WTC11 (cell line): Measurements from ENCODE around the gene CFAP299. TPM values are rescaled to one million over a fixed set of nuclear protein-coding genes. Genes with fewer than 3 reads are reported as not detected.

Experiments used
- ATAC-seq: fragments of 200-7000 bp; cut with Tn5 transposase; 2 replicates; pipeline ENCODE4 v1.10.0; 2021; ENCODE audit warnings: mild to moderate bottlenecking, moderate library complexity
- CTCF ChIA-PET: fragments of 300-600 bp; sonication (Branson Sonifier 250); formaldehyde crosslinking; loops from one replicate; lab custom pipeline; 2021; ENCODE audit warnings: antibody characterized with exemption; lab: Charles Lee
- POLR2A ChIA-PET: fragments of 350-600 bp; sonication (Branson Sonifier 250); formaldehyde crosslinking; loops from one replicate; lab custom pipeline; 2021; ENCODE audit warnings: antibody characterized with exemption; lab: Charles Lee
- DNase-seq: peaks from one replicate; pipeline ENCODE4 v3.0.0; 2021; ENCODE audit warnings: low spot score
- H3K27ac Mint-ChIP-seq: 2 replicates; pipeline ENCODE4 v1.8.0; 2021; ENCODE audit warnings: mixed read lengths
- H3K27me3 Mint-ChIP-seq: 2 replicates; pipeline ENCODE4 v1.8.0; 2021; ENCODE audit warnings: low read depth, mild to moderate bottlenecking, moderate library complexity, mixed read lengths
- H3K36me3 Mint-ChIP-seq: 2 replicates; pipeline ENCODE4 v1.8.0; 2021; ENCODE audit warnings: mixed read lengths
- H3K4me1 Mint-ChIP-seq: 2 replicates; pipeline ENCODE4 v1.8.0; 2022; ENCODE audit warnings: mixed read lengths
- H3K4me3 Mint-ChIP-seq: 2 replicates; pipeline ENCODE4 v1.8.0; 2021; ENCODE audit warnings: mild to moderate bottlenecking, moderate library complexity, mixed read lengths
- H3K9me3 Mint-ChIP-seq: 2 replicates; pipeline ENCODE4 v1.8.0; 2021; ENCODE audit warnings: mixed read lengths
- ATF1 ChIP-seq: sonication (generic); formaldehyde crosslinking; IDR thresholded peaks from 2 replicates; pipeline ENCODE4 v1.8.1; 2023; ENCODE audit warnings: mild to moderate bottlenecking, moderate library complexity, missing genetic modification reagents
- ATF3 ChIP-seq: sonication (generic); formaldehyde crosslinking; conservative IDR thresholded peaks from 2 replicates; pipeline ENCODE4 v1.8.1; 2022; ENCODE audit warnings: mild to moderate bottlenecking, missing genetic modification reagents
- E2F1 ChIP-seq: sonication (generic); formaldehyde crosslinking; IDR thresholded peaks from 2 replicates; pipeline ENCODE4 v1.8.0; 2022; ENCODE audit warnings: mild to moderate bottlenecking, missing genetic modification reagents
- ELF4 ChIP-seq: sonication (generic); formaldehyde crosslinking; IDR thresholded peaks from 2 replicates; pipeline ENCODE4 v1.8.1; 2022; ENCODE audit warnings: low read depth, mild to moderate bottlenecking, moderate library complexity, missing genetic modification reagents
- ERG ChIP-seq: fragments of 250-450 bp; sonication (Bioruptor Pico); IDR thresholded peaks from 2 replicates; pipeline ENCODE4 v1.8.0; 2021; ENCODE audit warnings: mild to moderate bottlenecking
- ESRRA ChIP-seq: sonication (generic); formaldehyde crosslinking; IDR thresholded peaks from 2 replicates; pipeline ENCODE4 v1.8.1; 2022; ENCODE audit warnings: mild to moderate bottlenecking, missing genetic modification reagents, borderline replicate concordance
- ETV6 ChIP-seq: sonication (generic); formaldehyde crosslinking; IDR thresholded peaks from 2 replicates; pipeline ENCODE4 v1.8.1; 2022; ENCODE audit warnings: mild to moderate bottlenecking, missing genetic modification reagents
- FOXK1 ChIP-seq: sonication (generic); formaldehyde crosslinking; IDR thresholded peaks from 2 replicates; pipeline ENCODE4 v1.8.0; 2022; ENCODE audit warnings: mild to moderate bottlenecking, moderate library complexity, missing genetic modification reagents
- FOXP1 ChIP-seq: sonication (generic); formaldehyde crosslinking; IDR thresholded peaks from 2 replicates; pipeline ENCODE4 v1.8.0; 2022; ENCODE audit warnings: missing genetic modification reagents, mild to moderate bottlenecking, moderate library complexity, borderline replicate concordance
- FOXP4 ChIP-seq: sonication (generic); formaldehyde crosslinking; IDR thresholded peaks from 2 replicates; pipeline ENCODE4 v1.8.0; 2022; ENCODE audit warnings: mild to moderate bottlenecking, missing genetic modification reagents
- GABPB1 ChIP-seq: sonication (generic); formaldehyde crosslinking; IDR thresholded peaks from 2 replicates; pipeline ENCODE4 v1.8.1; 2023; ENCODE audit warnings: mild to moderate bottlenecking, missing genetic modification reagents
- GRHL2 ChIP-seq: fragments of 250-450 bp; sonication (Bioruptor Pico); IDR thresholded peaks from 2 replicates; pipeline ENCODE4 v1.8.0; 2022; ENCODE audit warnings: mild to moderate bottlenecking, moderate library complexity; ENCODE audit not compliant: insufficient replicate concordance, severe bottlenecking
- GTF2I ChIP-seq: fragments of 250-450 bp; sonication (Bioruptor Pico); conservative IDR thresholded peaks from 2 replicates; pipeline ENCODE4 v1.4.0; 2021; ENCODE audit warnings: mild to moderate bottlenecking
- JUN ChIP-seq: sonication (generic); formaldehyde crosslinking; IDR thresholded peaks from 2 replicates; pipeline ENCODE4 v1.8.0; 2023; ENCODE audit warnings: mild to moderate bottlenecking, missing genetic modification reagents
- MAX ChIP-seq: sonication (generic); formaldehyde crosslinking; IDR thresholded peaks from 2 replicates; pipeline ENCODE4 v1.8.0; 2022; ENCODE audit warnings: mild to moderate bottlenecking, missing genetic modification reagents
- MXD4 ChIP-seq: fragments of 250-450 bp; sonication (Bioruptor Pico); IDR thresholded peaks from 2 replicates; pipeline ENCODE4 v1.8.0; 2021; ENCODE audit warnings: mild to moderate bottlenecking, moderate library complexity, borderline replicate concordance
- NFYB ChIP-seq: sonication (generic); formaldehyde crosslinking; conservative IDR thresholded peaks from 2 replicates; pipeline ENCODE4 v1.8.0; 2022; ENCODE audit warnings: low read depth, missing genetic modification reagents
- NR1H2 ChIP-seq: sonication (generic); formaldehyde crosslinking; IDR thresholded peaks from 2 replicates; pipeline ENCODE4 v1.9.0; 2021; ENCODE audit warnings: mild to moderate bottlenecking, moderate library complexity, missing genetic modification reagents
- NR2C2 ChIP-seq: sonication (generic); formaldehyde crosslinking; IDR thresholded peaks from 2 replicates; pipeline ENCODE4 v1.8.0; 2022; ENCODE audit warnings: mild to moderate bottlenecking, missing genetic modification reagents
- STAT6 ChIP-seq: sonication (generic); formaldehyde crosslinking; conservative IDR thresholded peaks from 2 replicates; pipeline ENCODE4 v1.8.1; 2023; ENCODE audit warnings: mild to moderate bottlenecking, low read depth, missing genetic modification reagents, moderate library complexity
- TP53 ChIP-seq: sonication (generic); formaldehyde crosslinking; IDR thresholded peaks from 2 replicates; pipeline ENCODE4 v1.8.1; 2023; ENCODE audit warnings: mild to moderate bottlenecking, missing genetic modification reagents
- USF1 ChIP-seq: sonication (generic); formaldehyde crosslinking; IDR thresholded peaks from 2 replicates; pipeline ENCODE4 v1.8.0; 2022; ENCODE audit warnings: mild to moderate bottlenecking, missing genetic modification reagents
- ZNF138 ChIP-seq: sonication (generic); formaldehyde crosslinking; conservative IDR thresholded peaks from 2 replicates; pipeline ENCODE4 v1.8.1; 2022; ENCODE audit warnings: mild to moderate bottlenecking, moderate library complexity, missing genetic modification reagents
- ZNF263 ChIP-seq: sonication (generic); formaldehyde crosslinking; IDR thresholded peaks from 2 replicates; pipeline ENCODE4 v1.8.1; 2022; ENCODE audit warnings: low read depth, mild to moderate bottlenecking, moderate library complexity, missing genetic modification reagents
- ZNF317 ChIP-seq: sonication (generic); formaldehyde crosslinking; IDR thresholded peaks from 2 replicates; pipeline ENCODE4 v1.8.1; 2023; ENCODE audit warnings: low read depth, mild to moderate bottlenecking, moderate library complexity, missing genetic modification reagents, borderline replicate concordance
- ZNF423 ChIP-seq: fragments of 250-450 bp; sonication (Bioruptor Pico); IDR thresholded peaks from 2 replicates; pipeline ENCODE4 v2.1.2; 2022; ENCODE audit warnings: mild to moderate bottlenecking, moderate library complexity
- total RNA-seq: library from RNA; stranded (reverse); gene quantifications from 3 replicates; pipeline ENCODE4 v1.2.3, GENCODE V29; 2021

The CFAP299 gene
- total RNA-seq, 1 experiment from 2014 or later = not detected

GRCh38 chr4:80371046-80371445 lies 35.5 kb downstream of the CFAP299 start:
- ChIA-PET POLR2A (no interaction called here), CTCF (interaction anchor here (0.6 kb wide), 1 partner anchor 283 kb away, joined by 3 read pairs; no protein-coding TSS in a partner anchor)
- Mint-ChIP-seq H3K9me3 (peaks cover 65% of the 10 kb centered on the region), H3K27ac (no peak overlapping the region), H3K36me3 (peaks cover 36% of the 10 kb centered on the region), H3K27me3 (no peaks in the 10 kb centered on the region; the same call in 1 of the 2 replicates), H3K4me3 (no peak overlapping the region), H3K4me1 (peaks cover 5% of the 10 kb centered on the region)
- no peak for ATAC-seq
- TF ChIP-seq FOXK1 (CRISPR knock-in tag) (no peak), ATF1 (CRISPR knock-in tag) (no peak), STAT6 (CRISPR knock-in tag) (no peak), ZNF423 (CRISPR knock-in tag) (no peak), MXD4 (CRISPR knock-in tag) (no peak), NR1H2 (CRISPR knock-in tag) (no peak), ATF3 (no peak), USF1 (CRISPR knock-in tag) (no peak), ERG (CRISPR knock-in tag) (no peak), ELF4 (CRISPR knock-in tag) (no peak), ZNF138 (CRISPR knock-in tag) (no peak), MAX (CRISPR knock-in tag) (no peak), GRHL2 (CRISPR knock-in tag) (no peak), GABPB1 (CRISPR knock-in tag) (no peak), NR2C2 (no peak), JUN (CRISPR knock-in tag) (no peak), ESRRA (CRISPR knock-in tag) (no peak)
- DNase-seq = no peak

GRCh38 chr4:80374180-80374579 lies 38.6 kb downstream of the CFAP299 start:
- Mint-ChIP-seq H3K27ac (no peak overlapping the region), H3K4me3 (no peak overlapping the region), H3K27me3 (no peaks in the 10 kb centered on the region; the same call in 1 of the 2 replicates), H3K4me1 (no peaks in the 10 kb centered on the region), H3K9me3 (peaks cover 63% of the 10 kb centered on the region), H3K36me3 (peaks cover 34% of the 10 kb centered on the region)
- POLR2A ChIA-PET = no interaction called here
- no peak for TF ChIP-seq TP53 (CRISPR knock-in tag)
- no peak for TF ChIP-seq ETV6
- no peak for TF ChIP-seq FOXP1 (CRISPR knock-in tag)
- no peak for TF ChIP-seq NFYB (CRISPR knock-in tag)
- TF ChIP-seq ZNF138 (CRISPR knock-in tag) = no peak
- TF ChIP-seq FOXP4 (CRISPR knock-in tag) = no peak
- no peak for TF ChIP-seq E2F1 (CRISPR knock-in tag)
- no peak for TF ChIP-seq ATF1 (CRISPR knock-in tag)
- no peak for TF ChIP-seq ZNF317 (CRISPR knock-in tag)
- no peak for TF ChIP-seq GTF2I (CRISPR knock-in tag)
- no peak for TF ChIP-seq ERG (CRISPR knock-in tag)
- TF ChIP-seq ZNF263 (CRISPR knock-in tag) = no peak
- DNase-seq (no peak), ATAC-seq (no peak)
- CTCF ChIA-PET = no interaction called here
